GM19395 (cell line): ENCODE data around the gene ALAD.
A peak's percentile ranks its signal among the peaks of the same experiment; 100 is the strongest.

ENCODE experiments used
- ATAC-seq: cut with Tn5 transposase; IDR thresholded peaks from one replicate; pipeline ENCODE4 v1.9.1; 2021; ENCODE audit warnings: mild to moderate bottlenecking, moderate library complexity; ENCODE audit not compliant: unreplicated experiment

ALAD gene

DNA sequence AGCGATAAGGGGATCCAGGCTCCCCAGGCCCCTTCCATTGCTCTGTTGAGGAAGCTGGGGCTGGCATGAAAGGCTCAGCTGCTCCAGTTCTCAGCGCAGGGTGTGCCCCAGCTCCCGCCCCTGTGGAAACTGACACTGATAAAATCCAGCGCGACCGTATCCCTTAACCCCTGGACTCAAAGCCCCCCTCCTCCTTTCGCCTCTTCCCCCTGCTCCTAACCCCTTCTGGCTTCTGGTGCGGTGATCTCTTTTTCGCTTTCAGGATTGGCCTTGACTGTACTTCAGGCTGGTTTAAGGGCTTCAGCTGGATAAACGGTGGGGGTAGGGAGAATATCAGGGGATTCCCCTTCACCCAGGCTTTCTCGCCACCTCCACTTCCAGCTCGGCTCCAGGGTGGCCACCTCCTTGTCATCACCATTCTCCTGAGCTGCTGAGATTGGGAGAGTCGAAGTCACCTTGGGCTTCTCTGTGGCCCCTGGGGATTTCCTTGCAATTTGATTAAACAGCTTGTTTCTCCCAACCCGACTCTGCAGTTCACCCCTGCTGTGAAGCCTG, 50.9 kb downstream of the ALAD start:
- ATAC-seq, result peak; percentile 27

DNA sequence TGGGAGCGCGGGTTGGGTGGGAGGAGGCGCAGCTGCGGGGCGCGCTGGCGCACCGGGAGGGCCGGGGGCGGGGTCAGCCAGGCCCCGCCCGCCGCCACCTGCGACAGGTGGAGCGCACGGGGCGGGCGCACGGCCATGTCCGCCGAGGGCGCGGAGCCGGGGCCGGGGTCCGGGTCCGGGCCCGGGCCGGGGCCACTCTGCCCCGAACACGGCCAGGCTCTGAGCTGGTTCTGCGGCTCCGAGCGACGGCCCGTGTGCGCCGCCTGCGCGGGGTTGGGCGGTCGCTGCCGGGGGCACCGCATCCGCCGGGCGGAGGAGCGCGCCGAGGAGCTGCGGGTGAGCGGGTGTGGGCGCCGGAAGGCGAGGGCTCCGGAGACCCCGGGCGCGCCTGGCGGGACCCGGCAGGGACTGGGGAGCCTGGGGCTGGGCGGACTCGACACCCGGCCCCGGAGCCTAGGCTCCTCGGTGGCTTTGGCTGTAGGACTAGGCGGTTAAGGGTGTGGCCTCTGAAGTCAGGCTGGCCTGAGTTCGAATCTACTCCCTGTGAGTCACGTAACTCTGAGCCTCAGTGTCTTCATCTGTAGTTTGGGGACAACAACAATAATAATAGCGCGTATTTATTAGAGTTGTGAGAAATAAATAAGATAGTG, 51.5 kb downstream of the ALAD start, which contains the start of gene BSPRY:
Gene BSPRY (plus strand): TSS at position 97 of the 650 bp plus-strand sequence. CDS start 39 bp downstream, at position 136.
- ATAC-seq, result peak; percentile 38

DNA sequence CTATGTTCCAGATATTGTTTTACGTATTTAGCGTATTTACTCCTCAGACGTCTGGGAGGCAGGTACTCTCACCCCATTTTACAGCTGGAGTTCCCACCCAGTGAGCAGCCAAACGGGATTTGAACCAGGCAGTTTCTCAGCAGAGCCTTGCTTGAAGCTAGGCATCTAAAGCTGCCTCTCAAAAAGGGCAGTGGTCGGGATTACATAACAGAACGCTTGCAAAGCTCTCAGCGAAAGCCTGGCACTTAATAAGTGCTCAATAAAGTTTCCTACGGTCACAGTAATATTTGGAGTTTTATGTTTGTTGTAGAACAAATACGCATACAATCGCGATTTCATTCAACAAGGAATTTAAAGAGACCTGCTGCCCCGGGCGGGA, 52.0 kb downstream of the ALAD start:
- no peak for ATAC-seq

DNA sequence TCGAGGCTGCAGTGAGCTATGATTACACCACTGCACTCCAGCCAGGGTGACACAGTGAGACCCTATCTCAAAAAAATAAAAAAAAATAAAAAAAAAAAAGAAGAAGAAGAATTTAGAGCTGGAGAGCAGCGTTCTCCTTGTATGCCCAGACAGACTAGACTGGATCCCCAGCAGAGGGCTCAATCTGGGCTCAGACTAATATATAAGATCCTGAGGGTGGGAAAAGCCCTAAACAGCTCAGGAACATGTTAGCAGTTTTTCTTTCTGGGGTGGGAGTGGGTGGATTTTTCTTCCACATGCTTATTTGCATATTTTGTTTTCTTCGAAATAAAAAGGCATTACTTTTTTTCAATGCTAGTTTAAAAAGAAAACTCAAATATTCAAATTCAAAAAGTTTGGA, 52.6 kb downstream of the ALAD start:
- ATAC-seq, result no peak

DNA sequence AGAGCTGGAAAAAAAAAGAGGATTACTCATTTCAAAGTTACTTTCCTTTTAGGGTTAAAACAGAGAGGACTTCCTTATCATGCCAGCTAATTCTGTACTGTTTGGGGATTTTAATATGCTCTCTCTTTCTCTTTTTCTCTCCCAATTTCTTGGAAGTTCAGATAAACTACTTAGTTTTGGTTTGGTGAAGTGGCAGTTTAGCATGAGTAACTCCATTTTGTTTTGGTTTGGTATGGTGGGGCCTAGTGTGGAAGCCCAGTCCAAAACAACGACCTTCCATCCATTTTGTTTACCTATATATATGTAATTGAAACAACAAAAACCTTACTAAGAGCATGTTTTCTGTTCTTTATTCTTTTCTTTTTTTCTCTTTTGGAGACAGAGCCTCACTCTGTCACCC, 55.4 kb downstream of the ALAD start:
- no peak for ATAC-seq

DNA sequence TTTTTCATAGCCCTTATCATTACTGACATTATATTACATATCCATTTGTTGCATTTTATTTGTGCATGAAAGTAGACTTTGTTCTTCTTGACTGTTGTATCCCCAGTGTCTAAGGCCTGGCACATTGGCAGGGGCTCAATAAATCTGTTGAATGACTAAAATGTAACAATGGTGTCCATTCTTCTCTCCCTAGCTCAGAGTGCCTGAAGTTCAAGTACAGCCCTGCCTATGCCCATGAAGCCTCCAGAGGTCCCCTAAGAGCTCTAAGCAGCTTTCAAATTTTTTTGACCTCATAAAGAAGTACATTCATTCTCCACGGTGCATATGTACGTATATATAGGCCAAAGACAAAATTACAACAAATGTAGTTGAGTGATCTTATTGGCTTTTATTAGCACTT, 55.9 kb downstream of the ALAD start:
- no peak for ATAC-seq

DNA sequence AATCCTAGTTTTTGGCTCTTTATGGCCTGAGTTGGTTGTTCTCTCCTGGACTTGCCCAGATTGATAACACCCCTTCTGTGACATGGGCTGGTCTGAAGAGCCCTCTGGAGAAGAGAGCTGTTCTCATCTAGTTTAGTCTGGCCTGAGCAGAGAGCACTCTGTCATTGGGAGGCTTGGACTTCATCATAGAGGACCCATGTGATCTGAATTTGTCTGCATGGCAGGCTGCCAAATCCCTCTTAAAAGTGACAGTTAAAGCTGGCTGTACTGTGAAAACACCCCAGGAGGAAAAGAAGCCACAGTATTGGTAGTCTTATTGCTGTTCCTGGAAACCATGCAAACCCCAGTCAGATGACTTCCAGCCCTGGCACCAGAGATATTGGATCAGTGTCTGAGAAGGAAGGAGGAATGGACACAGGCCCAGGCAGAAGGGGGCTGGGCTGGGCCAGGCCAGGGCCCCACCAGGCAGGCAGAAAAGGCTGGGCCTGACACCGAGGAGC, 57.3 kb downstream of the ALAD start:
- no peak for ATAC-seq

DNA sequence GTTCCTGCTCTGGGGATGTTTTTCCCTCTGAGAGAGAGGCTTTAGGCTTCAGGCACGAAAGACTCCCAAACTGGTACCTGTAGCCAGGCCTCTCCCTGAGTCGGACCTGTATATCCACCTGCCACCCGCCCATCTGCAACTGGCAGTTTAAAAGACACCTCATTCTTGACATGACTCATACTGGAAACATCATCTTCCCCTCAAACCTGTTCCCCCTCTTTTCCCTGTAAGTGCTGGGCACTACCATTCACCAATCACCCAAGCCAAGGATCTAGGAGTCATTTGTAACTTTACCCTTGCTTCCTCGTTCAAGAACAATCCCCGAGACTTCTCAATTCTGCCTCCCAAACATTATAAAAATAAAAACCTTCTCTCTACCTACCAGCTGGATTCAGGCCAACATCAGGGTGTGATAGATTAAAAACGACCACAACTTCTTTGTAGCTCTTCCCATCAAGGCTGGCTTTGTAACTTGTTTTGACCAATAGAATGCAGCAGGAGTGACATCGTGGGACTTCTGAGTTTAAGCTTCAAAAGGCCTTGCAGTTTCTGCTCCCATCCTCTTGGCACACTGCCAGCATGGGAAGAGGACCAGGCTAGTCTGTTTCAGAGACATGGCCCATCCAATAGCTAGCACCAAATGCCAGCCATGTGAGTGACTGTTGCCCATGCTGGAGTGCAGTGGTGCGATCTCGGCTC, 59.2 kb downstream of the ALAD start:
- ATAC-seq, result no peak

DNA sequence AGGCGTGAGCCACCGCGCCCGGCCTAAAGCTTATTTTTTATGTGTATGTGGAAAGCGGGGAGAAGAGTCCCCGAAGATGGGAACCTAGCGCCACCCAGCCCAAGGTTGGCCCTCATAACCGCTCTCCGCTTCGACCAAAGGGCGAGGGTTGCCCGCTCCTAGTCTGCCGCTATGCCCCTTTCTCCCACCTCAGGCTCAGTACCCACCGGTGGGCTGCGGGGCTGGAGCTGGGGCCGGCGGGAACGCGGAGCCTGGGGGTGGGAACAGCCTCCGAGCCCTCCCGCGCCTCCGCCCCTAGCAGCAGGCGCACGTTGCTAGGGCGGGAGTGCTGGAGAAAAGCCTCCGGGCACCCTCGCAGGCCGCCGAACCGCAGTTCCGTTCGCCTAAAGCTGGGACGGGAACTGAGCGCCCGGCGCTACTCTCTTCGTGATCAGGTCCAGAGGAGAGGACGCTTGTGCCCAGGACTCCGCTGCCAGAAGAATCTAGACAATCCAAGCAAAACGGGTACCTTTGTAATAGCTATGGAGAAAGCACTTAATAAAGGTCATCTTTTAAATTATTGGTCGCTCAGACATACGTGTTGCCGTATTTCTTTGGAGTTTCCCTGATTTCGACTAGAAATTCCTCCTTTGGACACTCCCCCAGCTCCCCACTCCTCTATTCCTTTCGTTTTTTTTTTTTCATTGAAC, 60.9 kb downstream of the ALAD start, which contains the start of gene WDR31:
Gene WDR31 (minus strand): TSS at position 265 of the 689 bp plus-strand sequence. CDS start 8,253 bp downstream, outside the sequence.
- peak; percentile 98 for ATAC-seq

DNA sequence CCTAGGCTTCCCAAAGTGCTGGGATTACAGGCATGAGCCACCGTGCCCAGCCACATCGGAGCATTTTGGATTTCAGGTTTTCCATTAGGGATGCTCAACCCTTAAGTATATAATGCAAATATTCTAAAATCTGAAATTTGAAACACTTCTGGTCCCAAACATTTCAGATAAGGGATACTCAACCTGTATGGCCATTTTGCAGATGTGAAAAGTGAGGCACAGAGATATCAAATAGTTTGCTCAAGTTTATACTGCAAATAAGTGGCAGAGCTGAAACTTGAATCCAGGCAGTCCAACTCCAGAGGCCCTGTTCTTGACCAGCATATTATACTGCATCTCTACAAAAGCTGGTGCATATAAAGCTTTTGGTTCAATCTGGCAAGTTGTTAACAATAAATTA, 63.4 kb downstream of the ALAD start:
- no peak for ATAC-seq
